Measurements from ENCODE around the gene CRIP2. TPM values are rescaled to one million over a fixed set of nuclear protein-coding genes. Genes with fewer than 3 reads are reported as not detected.

The CRIP2 gene
- total RNA-seq, 1 donor from 2014 or later, result 78.5 TPM

GRCh38 chr14:105508601-105509000 is 34.0 kb downstream of the CRIP2 start:
- H3K4me3 Mint-ChIP-seq (ENCODE audit: unreplicated experiment), result no peak overlapping the region
- peaks cover 6% of the 10 kb centered on the region for H3K27me3 Mint-ChIP-seq (ENCODE audit: unreplicated experiment)
- H3K9me3 Mint-ChIP-seq (ENCODE audit: unreplicated experiment), result peaks cover 5% of the 10 kb centered on the region

GRCh38 chr14:105517096-105517495 is 42.5 kb downstream of the CRIP2 start:
- Mint-ChIP-seq H3K4me1 (ENCODE audit: low read depth, unreplicated experiment) (no peaks in the 10 kb centered on the region), H3K9me3 (ENCODE audit: unreplicated experiment) (peaks cover 5% of the 10 kb centered on the region), H3K36me3 (ENCODE audit: unreplicated experiment) (peaks cover 9% of the 10 kb centered on the region), H3K27me3 (ENCODE audit: unreplicated experiment) (peaks cover 6% of the 10 kb centered on the region), H3K4me3 (ENCODE audit: unreplicated experiment) (no peak overlapping the region), H3K27ac (ENCODE audit: unreplicated experiment) (no peak overlapping the region)
- no peak for TF ChIP-seq CTCF (IDR thresholded peaks at IDR 0.05; ENCODE audit: partially characterized antibody, unreplicated experiment)
- no peak for DNase-seq

More at GRCh38 chr14:105508601-105509000, 34.0 kb downstream of the CRIP2 start:
- Mint-ChIP-seq H3K27ac (ENCODE audit: unreplicated experiment) (no peak overlapping the region), H3K4me1 (ENCODE audit: low read depth, unreplicated experiment) (no peaks in the 10 kb centered on the region), H3K36me3 (ENCODE audit: unreplicated experiment) (no peaks in the 10 kb centered on the region)
- TF ChIP-seq CTCF (IDR thresholded peaks at IDR 0.05; ENCODE audit: partially characterized antibody, unreplicated experiment), result no peak
- DNase-seq, result no peak

GRCh38 chr14:105519946-105520698 is 45.5 kb downstream of the CRIP2 start:
- no peak overlapping the region for H3K4me3 Mint-ChIP-seq (ENCODE audit: unreplicated experiment)
- no peak for TF ChIP-seq CTCF (IDR thresholded peaks at IDR 0.05; ENCODE audit: partially characterized antibody, unreplicated experiment)
- peaks cover 9% of the 10 kb centered on the region for H3K36me3 Mint-ChIP-seq (ENCODE audit: unreplicated experiment)
- H3K4me1 Mint-ChIP-seq (ENCODE audit: low read depth, unreplicated experiment), result no peaks in the 10 kb centered on the region
- peaks cover 11% of the 10 kb centered on the region for H3K27me3 Mint-ChIP-seq (ENCODE audit: unreplicated experiment)
- no peak for DNase-seq
- no peak overlapping the region for H3K27ac Mint-ChIP-seq (ENCODE audit: unreplicated experiment)
- peaks cover 3% of the 10 kb centered on the region for H3K9me3 Mint-ChIP-seq (ENCODE audit: unreplicated experiment)

GRCh38 chr14:105525326-105525725 is 50.7 kb downstream of the CRIP2 start:
- Mint-ChIP-seq H3K27ac (ENCODE audit: unreplicated experiment) (no peak overlapping the region), H3K9me3 (ENCODE audit: unreplicated experiment) (no peaks in the 10 kb centered on the region), H3K27me3 (ENCODE audit: unreplicated experiment) (peaks cover 8% of the 10 kb centered on the region), H3K4me3 (ENCODE audit: unreplicated experiment) (no peak overlapping the region), H3K4me1 (ENCODE audit: low read depth, unreplicated experiment) (no peaks in the 10 kb centered on the region), H3K36me3 (ENCODE audit: unreplicated experiment) (no peaks in the 10 kb centered on the region)
- no peak for DNase-seq
- TF ChIP-seq CTCF (IDR thresholded peaks at IDR 0.05; ENCODE audit: partially characterized antibody, unreplicated experiment), result no peak
